Measurements from ENCODE around the gene GIGYF1. TPM values are rescaled to one million over a fixed set of nuclear protein-coding genes. Genes with fewer than 3 reads are reported as not detected.
"Not testable (repeated sequence)": the region's sequence is repeated elsewhere in the genome, so short reads cannot be mapped to it uniquely, and the experiment has no call there.

GIGYF1 gene
- total and polyA plus RNA-seq, 2 of the 8 experiments (the other 6 are each of a cell fraction or from before 2014, with no cell fraction given) = 24.1 to 99.3 TPM

DNA sequence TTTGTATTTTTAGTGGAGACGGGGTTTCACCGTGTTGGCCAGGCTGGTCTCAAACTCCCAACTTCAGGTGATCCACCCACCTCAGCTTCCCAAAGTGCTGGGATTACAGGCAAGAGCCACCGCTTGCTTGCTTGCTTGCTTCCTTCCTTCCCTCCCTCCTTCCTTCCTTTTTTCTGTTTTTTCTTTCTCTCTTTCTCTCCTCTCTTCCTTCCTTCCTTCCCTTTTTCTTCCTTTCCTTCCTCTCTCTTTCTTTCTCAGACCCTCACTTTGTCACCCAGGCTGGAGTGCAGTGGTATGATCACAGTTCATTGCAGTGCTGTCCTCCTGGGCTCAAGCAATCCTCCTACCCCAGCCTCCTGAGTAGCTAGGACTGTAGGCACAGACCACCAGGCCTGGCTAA is 7.0 kb upstream of the GIGYF1 start:
- not testable (repeated sequence) for H4K20me1 ChIP-seq (replicated peaks in 1 of 2; ENCODE audit: control insufficient read depth in 1 of 2, insufficient read depth in 2 of 2, low read length in 2 of 2); H2BK5ac ChIP-seq (ENCODE audit: low read depth, low read length); H3K27ac ChIP-seq (ENCODE audit: low read depth, low read length); H3K23ac ChIP-seq (ENCODE audit: insufficient read length); DNase-seq (ENCODE audit: low read depth in 1 of 2, low spot score in 2 of 2); FAIRE-seq; H2AK5ac ChIP-seq (ENCODE audit: low read depth, low read length); H4K91ac ChIP-seq (replicated peaks; ENCODE audit: insufficient read length, low read length); H2BK15ac ChIP-seq (ENCODE audit: low read length); H3K4me2 ChIP-seq (ENCODE audit: insufficient read depth in 1 of 2, low read depth in 2 of 2, low read length in 2 of 2); H3K79me2 ChIP-seq (ENCODE audit: control insufficient read depth in 1 of 2, insufficient read depth in 2 of 2, low read length in 2 of 2); H3K4ac ChIP-seq (replicated peaks; ENCODE audit: insufficient read length, low read depth, low read length); H3K79me1 ChIP-seq (ENCODE audit: low read depth, low read length); H3K18ac ChIP-seq (ENCODE audit: extremely low read depth, low read length); H2BK12ac ChIP-seq (ENCODE audit: low read depth, low read length); H3K56ac ChIP-seq (replicated peaks; ENCODE audit: insufficient read length, low read depth, low read length); H2BK120ac ChIP-seq (replicated peaks; ENCODE audit: low read depth, low read length); H3K14ac ChIP-seq (ENCODE audit: insufficient read length); H4K8ac ChIP-seq (ENCODE audit: extremely low read depth, insufficient read depth, low read length); H4K5ac ChIP-seq (ENCODE audit: insufficient read length, low read depth, low read length); H3K9me3 ChIP-seq (ENCODE audit: insufficient read depth in 2 of 2, low read depth in 1 of 2, low read length in 1 of 2); H3K27me3 ChIP-seq (replicated peaks in 1 of 4; ENCODE audit: control insufficient read depth in 3 of 4, extremely low read depth in 1 of 4, insufficient read depth in 3 of 4, low read length in 3 of 4); H3K4me1 ChIP-seq (replicated peaks in 1 of 4; ENCODE audit: control insufficient read depth in 3 of 4, insufficient read depth in 4 of 4, low read length in 3 of 4); H3K4me3 ChIP-seq (ENCODE audit: extremely low read depth in 1 of 4, insufficient read depth in 2 of 4, low read depth in 3 of 4, low read length in 4 of 4); H3K23me2 ChIP-seq (ENCODE audit: low read depth, low read length); H3K36me3 ChIP-seq (ENCODE audit: control insufficient read depth in 2 of 4, insufficient read depth in 4 of 4, low read length in 3 of 4); H3K9ac ChIP-seq (replicated peaks in 1 of 4; ENCODE audit: extremely low read depth in 1 of 4, low read depth in 3 of 4, low read length in 3 of 4); H2BK20ac ChIP-seq (ENCODE audit: low read length); H2AFZ ChIP-seq (ENCODE audit: low read length)
- ChIA-PET CTCF (ENCODE audit: partially characterized antibody) (interaction anchor here (1.1 to 16.9 kb wide), 5 partner anchors 11 to 116 kb away, joined by 3 to 254 read pairs (median 3); partner anchors contain the start of genes EPO and GIGYF1), POLR2A (ENCODE audit: partially characterized antibody) (interaction anchor here (0.6 to 1.2 kb wide), 2 partner anchors 12 to 67 kb away, joined by 4 to 5 read pairs; no protein-coding TSS in a partner anchor)
- 61% methylated on average over 2 of the region's 3 CpGs; no CpG with 5 or more reads in 1 of the 2 experiments for WGBS, 2 experiments (ENCODE audit: extremely low coverage in 1 of 2, insufficient coverage in 1 of 2, insufficient read length in 1 of 2, insufficient replicate concordance in 2 of 2, low coverage in 1 of 2, low lambda C conversion rate in 2 of 2, missing lambda C conversion rate in 1 of 2)

All from H1 (cell line).